Thoracic aorta (tissue), 2 donors: ENCODE measurements around the gene TRMT61A. TPM values are rescaled to one million over a fixed set of nuclear protein-coding genes. Genes with fewer than 3 reads are reported as not detected.

Experiments
- ATAC-seq: fragments of 150-250 bp; one replicate; pipeline ENCODE4 v1.8.0; 2017; ENCODE audit warnings: low read depth; ENCODE audit not compliant: insufficient number of reproducible peaks, low FRiP score
- DNase-seq: peaks from one replicate; pipeline ENCODE4 v3.0.0-alpha.2; 2020; ENCODE audit warnings: low spot score
- H3K27ac ChIP-seq, 2 donors: fragments of 200-600 bp; sonication (generic); 1 replicate in 1 of 2; 2 replicates in 1 of 2; pipeline ENCODE4 v1.5.1; 2016; ENCODE audit warnings: mild to moderate bottlenecking in 2 of 2, moderate library complexity in 2 of 2
- H3K27me3 ChIP-seq: fragments of 200-600 bp; sonication (generic); replicated peaks from 2 replicates; pipeline ENCODE4 v1.6.0; 2016; ENCODE audit warnings: mild to moderate bottlenecking; ENCODE audit not compliant: insufficient read depth
- H3K36me3 ChIP-seq: fragments of 200-600 bp; sonication (generic); one replicate; pipeline ENCODE4 v1.5.1; 2016
- H3K4me1 ChIP-seq, 2 donors: fragments of 200-600 bp; sonication (generic); 1 replicate in 1 of 2; 2 replicates in 1 of 2; pipeline versions ENCODE4 v1.5.1 to v1.6.0; 2016; ENCODE audit warnings: low read depth in 2 of 2, mild to moderate bottlenecking in 1 of 2; ENCODE audit not compliant: control insufficient read depth in 1 of 2
- H3K4me3 ChIP-seq: fragments of 200-600 bp; sonication (generic); 2 replicates; pipeline ENCODE4 v1.5.1; 2016; ENCODE audit warnings: mild to moderate bottlenecking
- H3K9me3 ChIP-seq: fragments of 200-600 bp; sonication (generic); 2 replicates; pipeline ENCODE4 v1.5.1; 2016
- CTCF ChIP-seq: fragments of 200-600 bp; sonication (generic); IDR thresholded peaks from one replicate; pipeline ENCODE4 v1.5.1; 2019; ENCODE audit warnings: antibody characterized with exemption
- total RNA-seq, 2 donors: library from RNA; depleted of rRNA; stranded (reverse); fragments of >200 nt; gene quantifications; one replicate each; pipeline versions ENCODE4 v1.1.0 to v1.2.3, GENCODE V29; 2016

Gene TRMT61A
- total RNA-seq, 2 donors from 2014 or later: 18.6 to 18.8 TPM

GRCh38 chr14:103550451-103551337, 21.7 kb downstream of the TRMT61A start:
- TF ChIP-seq CTCF: no peak
- no peak for DNase-seq
- peak overlapping the region; percentile 70 for H3K4me3 ChIP-seq
- H3K4me1 ChIP-seq: peaks cover 30 to 49% of the 10 kb centered on the region in 2 donors
- H3K27ac ChIP-seq: peak overlapping the region; percentile 90 to 100
- H3K9me3 ChIP-seq: no peaks in the 10 kb centered on the region
- no peaks in the 10 kb centered on the region for H3K27me3 ChIP-seq
- ATAC-seq: no peak
- H3K36me3 ChIP-seq: no peaks in the 10 kb centered on the region

- Histone ChIP-seq H3K36me3 (no peaks in the 10 kb centered on the region), H3K27me3 (no peaks in the 10 kb centered on the region), H3K27ac (peak overlapping the region; percentile 90 to 100), H3K9me3 (no peaks in the 10 kb centered on the region), H3K4me3 (peak overlapping the region; percentile 70), H3K4me1 (peaks cover 30 to 49% of the 10 kb centered on the region in 2 donors)
- no peak for TF ChIP-seq CTCF
- DNase-seq (no peak), ATAC-seq (no peak)
Observed at GRCh38 chr14:103551338-103551762, 22.4 kb downstream of the TRMT61A start.

- peak overlapping the region; percentile 90 to 100 for H3K27ac ChIP-seq
- H3K9me3 ChIP-seq: no peaks in the 10 kb centered on the region
- TF ChIP-seq CTCF: no peak
- peak; percentile 41 for ATAC-seq
- H3K4me3 ChIP-seq: peak overlapping the region; percentile 70
- peaks cover 30 to 43% of the 10 kb centered on the region in 2 donors for H3K4me1 ChIP-seq
- H3K36me3 ChIP-seq: no peaks in the 10 kb centered on the region
- H3K27me3 ChIP-seq: no peaks in the 10 kb centered on the region
- DNase-seq: no peak
Observed at GRCh38 chr14:103552011-103552845, 23.2 kb downstream of the TRMT61A start.

- DNase-seq: no peak
- peaks cover 30 to 44% of the 10 kb centered on the region in 2 donors for H3K4me1 ChIP-seq
- no peak for ATAC-seq
- no peaks in the 10 kb centered on the region for H3K9me3 ChIP-seq
- no peak for TF ChIP-seq CTCF
- no peaks in the 10 kb centered on the region for H3K36me3 ChIP-seq
- H3K4me3 ChIP-seq: peak overlapping the region; percentile 70
- peak overlapping the region; percentile 90 to 100 for H3K27ac ChIP-seq
- no peaks in the 10 kb centered on the region for H3K27me3 ChIP-seq
Observed at GRCh38 chr14:103552846-103553210, 23.8 kb downstream of the TRMT61A start.
